AG10803 (cell line): ENCODE measurements around the gene SERPINB2.

Experiments
- DNase-seq: peaks from one replicate; pipeline ENCODE4 v3.0.0; 2010; ENCODE audit warnings: low read depth
- H3K4me3 ChIP-seq: 2 replicates; pipeline ENCODE4 v1.5.1; 2011; ENCODE audit warnings: mild to moderate bottlenecking, low read length, control low read depth
- CTCF ChIP-seq: conservative IDR thresholded peaks from 2 replicates; pipeline ENCODE4 v1.5.1; 2011; ENCODE audit warnings: mild to moderate bottlenecking, low read length, control low read depth, inconsistent platforms

Gene SERPINB2

GRCh38 chr18:63859781-63860475 lies 27.6 kb upstream of the SERPINB2 start:
- no peak for TF ChIP-seq CTCF
- DNase-seq: no peak
- H3K4me3 ChIP-seq: no peak overlapping the region

- no peak for DNase-seq
- no peak for TF ChIP-seq CTCF
- H3K4me3 ChIP-seq: no peak overlapping the region
Measured at GRCh38 chr18:63860531-63860930, 27.0 kb upstream of the SERPINB2 start.

- DNase-seq: peak; percentile 36
- H3K4me3 ChIP-seq: no peak overlapping the region
- TF ChIP-seq CTCF: no peak
Measured at GRCh38 chr18:63867368-63868125, 20.0 kb upstream of the SERPINB2 start.

DNA sequence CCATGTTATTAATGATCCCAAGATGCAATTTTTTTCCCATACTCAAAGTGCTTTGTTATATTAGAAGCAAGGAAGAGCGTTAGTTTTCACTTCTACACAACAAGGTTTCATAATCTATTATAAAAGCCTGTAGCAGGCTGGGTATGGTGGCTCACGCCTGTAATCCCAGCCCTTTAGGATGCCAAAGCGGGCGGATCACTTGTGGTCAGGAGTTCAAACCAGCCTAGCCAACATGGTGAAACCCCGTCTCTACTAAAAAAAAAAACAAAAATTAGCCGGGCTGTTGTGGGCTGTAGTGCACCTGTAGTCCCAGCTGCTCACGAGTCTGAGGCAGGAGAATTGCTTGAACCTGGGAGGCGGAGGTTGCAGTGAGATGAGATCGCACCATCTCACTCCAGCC lies 19.0 kb upstream of the SERPINB2 start:
- TF ChIP-seq CTCF: no peak
- no peak for DNase-seq

DNA sequence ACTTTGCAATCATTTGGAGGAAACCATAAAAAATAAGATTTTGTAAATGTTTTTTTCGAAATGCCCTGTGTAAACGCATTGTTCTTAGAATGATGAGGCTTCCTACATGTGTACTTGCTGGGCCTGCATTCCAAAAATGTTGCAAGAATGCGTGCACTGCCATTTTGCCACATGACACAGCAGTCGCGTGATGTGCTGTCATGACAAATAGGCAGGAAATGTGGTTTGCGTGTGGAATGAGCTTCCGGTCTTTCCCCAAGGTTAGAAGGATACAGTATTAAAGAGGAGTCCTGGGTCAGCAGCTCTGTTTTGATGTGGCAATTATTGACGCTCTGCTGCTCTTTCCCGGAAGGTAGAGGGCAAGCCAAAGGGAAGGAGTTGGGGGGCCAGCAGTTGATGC lies 18.1 kb upstream of the SERPINB2 start:
- DNase-seq: peak; percentile 97
- no peak for TF ChIP-seq CTCF
- H3K4me3 ChIP-seq: no peak overlapping the region

More for the DNA sequence above, 19.0 kb upstream of the SERPINB2 start:
- no peak overlapping the region for H3K4me3 ChIP-seq

DNA sequence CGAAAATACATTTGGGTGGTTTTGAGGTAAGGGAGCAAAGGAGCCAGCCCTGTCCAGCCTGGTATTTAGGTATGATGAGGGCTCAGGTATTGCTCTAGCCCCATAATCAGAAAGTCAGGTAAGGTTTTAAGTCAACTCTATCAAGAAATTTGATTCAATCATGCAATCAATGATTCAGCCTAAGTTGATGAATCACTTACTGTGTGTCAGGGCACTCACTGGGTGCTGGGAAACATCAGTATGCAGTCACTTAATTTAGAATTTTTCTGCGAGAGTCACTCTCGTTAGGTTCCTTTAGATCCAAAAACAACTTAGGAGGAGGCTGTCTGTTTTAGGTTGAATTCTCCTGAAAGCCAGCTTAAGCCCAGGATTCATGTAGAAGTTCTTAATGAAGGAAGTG lies 17.7 kb upstream of the SERPINB2 start:
- TF ChIP-seq CTCF: no peak
- H3K4me3 ChIP-seq: no peak overlapping the region

GRCh38 chr18:63871836-63872235 lies 15.7 kb upstream of the SERPINB2 start:
- no peak overlapping the region for H3K4me3 ChIP-seq
- DNase-seq: no peak
- TF ChIP-seq CTCF: no peak

More for the DNA sequence above, 17.7 kb upstream of the SERPINB2 start:
- DNase-seq: peak; percentile 67
